BLaER1 (cell line): ENCODE results near the gene PLAC1.
A peak's percentile ranks its signal among the peaks of the same experiment; 100 is the strongest.

Source experiments
- H3K27ac ChIP-seq: shearing (Covaris generic); formaldehyde crosslinking; 2 replicates; pipeline ENCODE4 v1.8.1; 2022
- H3K27me3 ChIP-seq: shearing (Covaris generic); formaldehyde crosslinking; 2 replicates; pipeline ENCODE4 v1.8.1; 2022
- H3K36me3 ChIP-seq: shearing (Covaris generic); formaldehyde crosslinking; 2 replicates; pipeline ENCODE4 v1.8.1; 2022
- H3K4me1 ChIP-seq: shearing (Covaris generic); formaldehyde crosslinking; 2 replicates; pipeline ENCODE4 v1.8.1; 2022
- H3K4me2 ChIP-seq: shearing (Covaris generic); formaldehyde crosslinking; 2 replicates; pipeline ENCODE4 v1.8.1; 2022
- H3K4me3 ChIP-seq: shearing (Covaris generic); formaldehyde crosslinking; 2 replicates; pipeline ENCODE4 v1.8.1; 2022
- H3K9ac ChIP-seq: shearing (Covaris generic); formaldehyde crosslinking; 2 replicates; pipeline ENCODE4 v1.8.1; 2022
- H3K9me3 ChIP-seq: shearing (Covaris generic); formaldehyde crosslinking; 2 replicates; pipeline ENCODE4 v1.8.1; 2022
- H4K20me1 ChIP-seq: shearing (Covaris generic); formaldehyde crosslinking; 2 replicates; pipeline ENCODE4 v1.8.1; 2022
- Cebpa-rat ChIP-seq: shearing (Covaris generic); IDR thresholded peaks from 2 replicates; pipeline ENCODE4 v1.8.1; 2022

PLAC1 gene

DNA sequence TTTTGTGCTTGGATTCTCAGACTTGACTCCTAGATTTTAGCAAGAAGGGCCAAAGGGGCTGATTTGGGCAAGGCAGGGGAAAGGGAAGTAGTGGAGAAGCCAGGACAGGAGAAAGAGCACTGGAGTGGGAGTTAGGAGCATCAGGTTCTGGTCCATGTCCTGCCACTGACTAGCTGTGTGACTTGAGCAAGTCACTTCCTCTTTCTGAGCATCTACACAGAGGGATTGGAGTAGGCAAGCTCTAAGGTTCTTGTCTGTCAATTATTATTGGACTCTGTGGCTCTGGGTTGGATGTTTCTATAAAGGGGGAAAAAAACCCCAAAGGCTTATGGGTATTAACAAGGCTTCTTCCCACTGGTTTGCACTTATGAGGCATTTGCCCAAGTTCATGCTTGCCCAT, 24.4 kb downstream of the PLAC1 start:
- no peak for TF ChIP-seq Cebpa-rat
- Histone ChIP-seq H3K4me1 (no peaks in the 10 kb centered on the region), H3K27ac (no peak overlapping the region), H3K4me2 (no peak overlapping the region), H3K27me3 (peaks cover 85% of the 10 kb centered on the region), H3K4me3 (no peak overlapping the region), H4K20me1 (no peaks in the 10 kb centered on the region), H3K9me3 (no peaks in the 10 kb centered on the region), H3K9ac (no peak overlapping the region), H3K36me3 (no peaks in the 10 kb centered on the region)

- no peak for TF ChIP-seq Cebpa-rat
- H3K36me3 ChIP-seq, result no peaks in the 10 kb centered on the region
- no peaks in the 10 kb centered on the region for H3K9me3 ChIP-seq
- H3K27ac ChIP-seq, result no peak overlapping the region
- H3K9ac ChIP-seq, result no peak overlapping the region
- peaks cover 85% of the 10 kb centered on the region for H3K27me3 ChIP-seq
- no peak overlapping the region for H3K4me2 ChIP-seq
- 0 out of 2 replicates have a peak, but pooled peaks cover under 1% of the 10 kb centered on the region for H4K20me1 ChIP-seq
- H3K4me3 ChIP-seq, result no peak overlapping the region
- no peaks in the 10 kb centered on the region for H3K4me1 ChIP-seq
Measured at GRCh38 chrX:134633394-134633793, 24.9 kb downstream of the PLAC1 start.

GRCh38 chrX:134632355-134632754, 25.9 kb downstream of the PLAC1 start:
- 0 out of 2 replicates have a peak, but pooled peaks cover 4% of the 10 kb centered on the region for H4K20me1 ChIP-seq
- peaks cover 88% of the 10 kb centered on the region for H3K27me3 ChIP-seq
- no peak overlapping the region for H3K4me2 ChIP-seq
- TF ChIP-seq Cebpa-rat, result no peak
- H3K9ac ChIP-seq, result no peak overlapping the region
- no peak overlapping the region for H3K27ac ChIP-seq
- H3K9me3 ChIP-seq, result no peaks in the 10 kb centered on the region
- H3K4me1 ChIP-seq, result no peaks in the 10 kb centered on the region
- no peak overlapping the region for H3K4me3 ChIP-seq
- H3K36me3 ChIP-seq, result no peaks in the 10 kb centered on the region

DNA sequence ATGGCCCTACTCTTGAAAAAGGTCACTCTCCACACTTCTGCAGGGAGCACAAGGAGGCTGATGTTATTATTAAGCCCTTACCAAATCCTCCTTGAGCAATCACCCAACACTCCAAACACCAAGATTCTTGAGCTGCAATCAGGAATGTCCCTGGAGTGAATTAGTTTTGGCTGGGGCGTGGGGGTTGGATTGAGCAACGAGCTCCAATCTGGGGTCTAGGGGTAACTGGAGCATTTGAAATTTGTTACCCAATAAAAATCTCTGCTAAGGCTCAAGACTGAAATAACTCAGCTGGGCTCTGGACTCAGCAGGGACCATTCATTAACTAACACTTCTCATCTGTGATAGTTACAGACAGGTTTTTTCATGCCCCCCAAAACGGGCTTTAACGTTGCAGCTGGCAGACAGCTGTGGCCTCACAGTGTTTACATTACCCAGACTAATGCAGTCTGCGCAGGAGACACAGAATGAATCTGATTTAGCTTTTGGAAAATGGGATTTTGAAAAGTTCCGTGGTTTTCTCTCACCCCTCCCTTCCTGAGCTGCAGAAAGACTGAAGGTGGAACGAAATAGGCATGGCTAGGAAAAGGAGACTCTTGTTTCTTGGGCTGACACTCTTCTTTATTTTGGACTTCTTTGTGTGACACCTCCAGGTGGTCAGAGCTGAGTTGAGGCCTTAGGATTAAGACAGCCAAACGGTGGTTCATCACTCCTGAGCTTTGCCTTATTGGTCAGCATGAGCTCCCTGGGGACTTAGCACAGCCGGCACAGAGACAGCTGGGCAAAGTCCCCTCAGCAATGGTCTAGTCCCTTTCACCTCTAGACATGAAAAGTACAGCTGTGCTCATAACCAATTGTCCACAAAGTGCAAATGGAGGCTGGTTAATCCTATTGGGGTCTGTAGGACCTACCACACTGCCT, 26.6 kb downstream of the PLAC1 start:
- Histone ChIP-seq H3K36me3 (no peaks in the 10 kb centered on the region), H3K9me3 (no peaks in the 10 kb centered on the region), H4K20me1 (0 out of 2 replicates have a peak, but pooled peaks cover 4% of the 10 kb centered on the region), H3K27me3 (peaks cover 86% of the 10 kb centered on the region), H3K4me1 (no peaks in the 10 kb centered on the region), H3K9ac (no peak overlapping the region), H3K27ac (no peak overlapping the region), H3K4me2 (no peak overlapping the region), H3K4me3 (no peak overlapping the region)
- no peak for TF ChIP-seq Cebpa-rat

GRCh38 chrX:134628663-134629062, 29.6 kb downstream of the PLAC1 start:
- no peaks in the 10 kb centered on the region for H3K36me3 ChIP-seq
- H3K4me2 ChIP-seq, result no peak overlapping the region
- H3K27ac ChIP-seq, result no peak overlapping the region
- TF ChIP-seq Cebpa-rat, result no peak
- no peak overlapping the region for H3K4me3 ChIP-seq
- H3K9ac ChIP-seq, result no peak overlapping the region
- H3K4me1 ChIP-seq, result no peaks in the 10 kb centered on the region
- no peaks in the 10 kb centered on the region for H3K9me3 ChIP-seq
- peaks cover 94% of the 10 kb centered on the region for H3K27me3 ChIP-seq
- H4K20me1 ChIP-seq, result 0 out of 2 replicates have a peak, but pooled peaks cover 4% of the 10 kb centered on the region

- H3K9ac ChIP-seq, result no peak overlapping the region
- no peak overlapping the region for H3K4me3 ChIP-seq
- no peaks in the 10 kb centered on the region for H3K36me3 ChIP-seq
- peaks cover 17% of the 10 kb centered on the region for H3K4me1 ChIP-seq
- H3K9me3 ChIP-seq, result no peaks in the 10 kb centered on the region
- H4K20me1 ChIP-seq, result 0 out of 2 replicates have a peak, but pooled peaks cover 4% of the 10 kb centered on the region
- TF ChIP-seq Cebpa-rat, result no peak
- H3K27ac ChIP-seq, result no peak overlapping the region
- H3K4me2 ChIP-seq, result no peak overlapping the region
- H3K27me3 ChIP-seq, result peaks cover 95% of the 10 kb centered on the region
Measured at GRCh38 chrX:134626434-134626833, 31.8 kb downstream of the PLAC1 start.

DNA sequence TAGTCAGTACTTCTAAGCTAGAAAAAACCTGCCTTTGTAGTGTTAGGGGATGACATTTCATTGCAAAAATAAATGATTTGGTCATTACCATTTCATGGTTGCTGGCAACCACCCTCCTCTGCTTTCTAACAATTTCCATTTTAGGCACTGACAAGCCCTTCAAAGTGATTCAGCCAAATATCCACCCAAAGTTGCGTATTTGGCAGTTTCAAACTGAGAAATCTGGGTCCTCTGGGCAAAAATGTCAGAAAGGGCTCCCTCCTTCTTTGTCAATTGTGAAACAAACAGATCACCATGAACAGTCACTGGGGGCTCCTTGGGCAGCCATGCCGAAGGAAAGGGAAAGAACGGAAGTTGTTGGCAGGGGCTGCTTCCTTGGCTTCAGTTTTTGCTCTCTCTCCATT, 33.0 kb downstream of the PLAC1 start:
- H3K36me3 ChIP-seq, result no peaks in the 10 kb centered on the region
- no peak overlapping the region for H3K4me3 ChIP-seq
- TF ChIP-seq Cebpa-rat, result no peak
- no peak overlapping the region for H3K9ac ChIP-seq
- H3K27me3 ChIP-seq, result peaks cover 94% of the 10 kb centered on the region
- H3K9me3 ChIP-seq, result no peaks in the 10 kb centered on the region
- 0 out of 2 replicates have a peak, but pooled peaks cover 4% of the 10 kb centered on the region for H4K20me1 ChIP-seq
- H3K4me2 ChIP-seq, result no peak overlapping the region
- no peak overlapping the region for H3K27ac ChIP-seq
- peaks cover 19% of the 10 kb centered on the region for H3K4me1 ChIP-seq

- H3K9ac ChIP-seq, result no peak overlapping the region
- H3K27me3 ChIP-seq, result peaks cover 96% of the 10 kb centered on the region
- H3K36me3 ChIP-seq, result no peaks in the 10 kb centered on the region
- no peak overlapping the region for H3K4me3 ChIP-seq
- H4K20me1 ChIP-seq, result 0 out of 2 replicates have a peak, but pooled peaks cover 4% of the 10 kb centered on the region
- peaks cover 19% of the 10 kb centered on the region for H3K4me1 ChIP-seq
- no peak for TF ChIP-seq Cebpa-rat
- no peak overlapping the region for H3K27ac ChIP-seq
- no peak overlapping the region for H3K4me2 ChIP-seq
- no peaks in the 10 kb centered on the region for H3K9me3 ChIP-seq
Measured at GRCh38 chrX:134624046-134624430, 34.2 kb downstream of the PLAC1 start.

GRCh38 chrX:134623293-134624045, 34.8 kb downstream of the PLAC1 start:
- no peak for TF ChIP-seq Cebpa-rat
- Histone ChIP-seq H3K9ac (no peak overlapping the region), H3K4me1 (peaks cover 19% of the 10 kb centered on the region), H3K27ac (no peak overlapping the region), H3K4me2 (peak overlapping the region; percentile 59; the same call in 1 of the 2 replicates), H3K27me3 (peaks cover 96% of the 10 kb centered on the region), H3K36me3 (no peaks in the 10 kb centered on the region), H3K4me3 (no peak overlapping the region), H4K20me1 (0 out of 2 replicates have a peak, but pooled peaks cover 4% of the 10 kb centered on the region), H3K9me3 (no peaks in the 10 kb centered on the region)

DNA sequence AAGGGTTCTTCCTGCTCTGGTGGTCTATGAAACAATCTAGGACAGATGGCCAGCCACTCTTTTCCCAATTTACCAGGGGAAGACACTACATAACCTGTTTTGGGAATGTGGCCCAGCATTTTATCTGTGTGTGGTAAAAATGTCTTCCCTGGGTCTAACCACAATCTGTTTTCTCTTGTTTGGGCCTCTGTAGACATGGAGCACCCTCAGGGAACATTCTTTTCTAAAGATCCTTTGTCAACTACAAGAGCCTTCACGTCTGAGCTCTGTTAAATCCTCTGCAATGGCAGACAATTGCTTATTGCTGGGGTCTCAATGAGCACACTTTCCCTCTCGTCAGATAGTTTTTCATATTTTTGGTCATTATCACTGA, 35.5 kb downstream of the PLAC1 start:
- peak overlapping the region; percentile 59 for H3K4me2 ChIP-seq
- no peak overlapping the region for H3K27ac ChIP-seq
- H3K27me3 ChIP-seq, result peaks cover 96% of the 10 kb centered on the region
- peaks cover 19% of the 10 kb centered on the region for H3K4me1 ChIP-seq
- no peaks in the 10 kb centered on the region for H3K9me3 ChIP-seq
- no peaks in the 10 kb centered on the region for H4K20me1 ChIP-seq
- no peak overlapping the region for H3K4me3 ChIP-seq
- TF ChIP-seq Cebpa-rat, result no peak
- no peaks in the 10 kb centered on the region for H3K36me3 ChIP-seq
- no peak overlapping the region for H3K9ac ChIP-seq
